ENCODE data around the gene PNPLA7. TPM values are rescaled to one million over a fixed set of nuclear protein-coding genes. Genes with fewer than 3 reads are reported as not detected.

PNPLA7 gene
- total RNA-seq, 1 donor from 2014 or later, result 4.4 TPM

DNA sequence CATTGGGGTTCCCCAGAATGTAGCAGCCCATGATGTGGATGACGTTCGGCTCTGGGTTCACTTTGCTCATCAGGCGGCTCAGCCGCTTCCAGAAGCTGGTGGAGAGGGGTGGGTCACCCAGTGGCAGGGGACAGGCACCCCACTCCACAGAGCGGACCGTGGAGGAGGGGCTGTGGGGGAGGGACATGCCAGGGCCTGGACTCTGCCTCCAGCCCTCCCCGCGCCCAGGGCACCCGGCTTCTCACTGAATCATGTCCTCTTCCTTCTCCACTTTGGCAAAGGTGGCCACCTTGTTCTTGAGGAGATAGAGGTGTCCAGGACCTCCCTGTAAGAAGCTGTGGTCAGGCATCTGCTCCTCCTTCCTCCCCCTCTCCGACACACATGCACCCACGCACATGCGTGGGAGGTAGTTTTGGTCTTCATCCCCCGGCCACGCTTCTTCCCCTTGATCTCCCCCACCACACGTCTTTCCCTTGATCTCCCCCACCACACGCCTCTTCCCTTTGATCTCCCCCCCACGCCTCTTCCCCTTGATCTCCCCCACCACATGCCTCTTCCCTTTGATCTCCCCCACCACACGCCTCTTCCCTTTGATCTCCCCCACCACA is 100.2 kb downstream of the PNPLA7 start:
- DNase-seq, result no peak

DNA sequence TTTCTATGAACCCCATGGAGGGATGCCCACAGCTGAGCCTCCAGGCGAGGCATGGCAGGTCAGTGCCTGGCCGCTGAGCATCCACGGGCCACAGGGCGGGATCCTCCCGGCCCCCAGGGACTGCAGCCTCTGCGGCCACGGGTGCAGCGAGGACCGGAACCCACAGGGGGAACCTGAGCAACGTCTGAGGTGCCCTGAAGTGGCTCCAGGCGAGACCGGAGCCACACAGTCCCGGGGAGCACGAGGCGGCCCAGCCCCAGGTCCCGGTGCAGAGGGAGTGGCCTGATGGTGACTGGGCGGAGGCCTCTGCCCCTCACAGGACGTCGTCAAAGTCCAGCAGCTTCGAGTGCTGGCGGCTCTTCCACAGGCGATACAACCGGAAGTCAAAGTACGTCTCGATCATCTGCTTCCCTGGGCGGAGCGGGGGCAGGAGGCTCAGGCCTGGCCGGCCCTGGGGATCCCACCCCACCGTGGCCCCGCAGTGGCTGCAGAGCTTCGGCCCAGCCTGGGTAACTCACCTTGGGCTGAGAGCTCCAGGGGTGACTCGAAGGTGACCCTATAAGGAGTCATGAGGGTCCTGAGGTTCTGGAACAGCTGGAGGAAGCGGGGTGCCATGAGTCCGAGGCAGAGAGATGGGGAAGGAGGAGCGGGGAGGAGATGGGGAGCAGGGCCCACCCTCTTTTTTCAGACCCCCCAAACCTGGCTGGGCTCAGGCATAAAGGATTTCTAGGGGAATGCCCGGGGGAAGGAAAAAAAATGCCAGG is 100.9 kb downstream of the PNPLA7 start:
- DNase-seq, result no peak

DNA sequence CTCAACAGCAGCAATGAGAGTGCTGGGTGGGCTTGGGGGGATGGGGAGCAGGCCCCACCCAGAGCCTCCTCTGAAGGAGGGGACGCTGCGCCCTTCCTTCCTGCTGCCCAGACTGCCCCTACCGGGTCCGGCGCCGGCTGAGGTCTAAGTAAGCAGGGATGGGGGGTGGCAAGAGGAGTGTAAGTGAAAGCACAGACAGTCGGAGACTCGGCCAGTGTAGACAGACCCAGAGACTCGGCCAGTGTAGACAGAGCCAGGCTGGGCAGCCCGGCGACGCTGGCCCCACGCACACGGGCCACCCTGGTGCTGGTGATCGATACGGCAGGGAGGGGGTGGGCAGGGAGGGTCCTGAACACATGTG is 101.6 kb downstream of the PNPLA7 start:
- no peak for DNase-seq

DNA sequence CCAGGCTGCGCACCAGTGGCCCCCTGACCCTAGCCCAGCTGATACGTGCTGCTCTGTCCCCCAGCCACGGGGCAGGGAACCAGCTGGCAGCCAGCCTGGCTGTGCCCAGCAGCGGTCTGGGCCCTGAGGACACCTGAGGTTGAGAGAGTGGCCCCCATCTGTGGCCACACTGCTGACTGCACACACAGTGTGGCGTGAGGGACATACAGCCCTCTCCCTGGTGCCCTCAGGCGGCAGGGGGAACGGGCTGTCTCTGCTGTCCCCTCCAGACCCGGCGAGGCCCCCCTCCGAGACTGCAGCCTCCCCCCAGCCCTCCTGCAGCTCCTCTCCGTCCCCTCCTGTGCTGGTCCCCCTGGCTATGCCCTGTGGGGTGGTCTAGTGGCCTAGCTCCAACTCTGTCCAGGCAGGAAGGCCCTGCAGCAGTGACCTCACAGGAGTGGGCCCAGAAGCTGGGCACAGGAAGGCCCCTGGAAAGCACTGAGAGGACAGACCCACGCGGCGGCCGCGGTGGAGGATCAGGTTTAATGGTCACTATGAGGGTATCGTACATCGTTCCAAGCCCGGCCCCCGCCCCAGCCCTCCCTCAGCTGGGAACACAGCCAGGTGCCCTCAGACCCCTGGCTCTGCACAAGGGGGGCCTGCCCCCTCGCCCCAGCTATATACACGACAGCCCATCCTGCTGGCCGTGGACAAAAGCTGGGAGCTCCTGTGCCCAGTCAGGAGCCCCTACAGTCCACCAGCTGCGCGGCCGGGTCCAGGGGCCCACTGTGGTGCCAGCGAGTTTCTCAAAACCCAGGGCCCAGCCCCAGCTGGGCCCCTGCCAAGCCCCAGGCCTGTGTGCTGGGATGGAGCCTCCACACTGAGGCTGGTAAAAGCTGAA is 102.2 kb downstream of the PNPLA7 start:
- no peak for DNase-seq

DNA sequence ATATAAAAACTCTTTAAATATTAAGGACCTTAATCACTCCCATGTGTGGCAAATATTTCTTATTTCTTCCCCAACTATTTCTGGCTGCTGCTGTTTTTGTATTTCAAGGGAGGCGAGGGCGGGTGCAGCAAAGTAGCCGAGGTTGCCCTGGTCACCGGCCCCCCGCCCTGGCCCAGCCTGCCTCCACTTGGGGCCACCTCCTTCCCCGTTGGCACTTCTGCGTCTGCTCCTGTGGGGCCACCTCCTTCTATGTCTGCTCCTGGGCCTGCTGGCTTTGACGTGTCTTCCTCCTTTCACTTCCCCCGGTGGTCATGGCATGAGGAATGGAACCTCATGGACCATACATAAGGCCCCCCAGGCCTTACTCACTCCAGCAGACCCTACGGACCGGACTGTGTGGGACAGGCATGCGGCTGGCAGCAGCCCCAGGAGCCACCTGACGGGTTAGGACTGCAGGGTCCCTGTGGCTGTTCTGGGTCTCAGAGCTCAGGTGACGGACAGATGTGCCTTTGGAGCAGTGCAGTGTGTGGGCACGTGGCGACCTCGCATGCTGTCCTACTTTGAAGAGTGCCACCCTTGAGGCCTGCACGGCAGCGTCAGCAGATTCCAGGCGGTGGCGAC is 103.2 kb downstream of the PNPLA7 start:
- peak; percentile 44 for DNase-seq

DNA sequence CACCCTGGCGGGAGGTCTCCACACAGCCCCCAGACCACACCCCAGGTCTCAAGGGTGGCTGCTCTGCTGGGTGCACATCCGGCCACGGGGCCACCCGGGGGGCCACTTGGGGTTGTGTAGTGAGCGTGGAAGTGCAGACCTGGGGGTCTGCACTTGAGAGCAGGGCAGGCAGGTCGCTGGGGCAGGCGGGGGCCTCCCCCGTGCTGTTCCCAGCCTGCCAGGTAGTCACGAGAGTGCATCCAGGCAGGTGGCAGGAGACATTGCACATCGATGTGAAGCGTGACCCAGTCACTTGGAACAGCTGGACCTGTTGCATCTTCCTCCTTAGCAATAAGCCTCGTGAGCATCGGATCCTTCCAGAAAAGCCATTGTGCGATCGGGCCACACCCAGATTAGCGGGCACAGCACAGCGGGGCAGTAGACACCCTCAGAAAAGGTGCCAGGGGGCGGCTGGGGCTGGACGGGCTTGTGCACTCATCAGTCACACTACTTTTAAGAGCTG is 104.2 kb downstream of the PNPLA7 start:
- DNase-seq, result no peak

DNA sequence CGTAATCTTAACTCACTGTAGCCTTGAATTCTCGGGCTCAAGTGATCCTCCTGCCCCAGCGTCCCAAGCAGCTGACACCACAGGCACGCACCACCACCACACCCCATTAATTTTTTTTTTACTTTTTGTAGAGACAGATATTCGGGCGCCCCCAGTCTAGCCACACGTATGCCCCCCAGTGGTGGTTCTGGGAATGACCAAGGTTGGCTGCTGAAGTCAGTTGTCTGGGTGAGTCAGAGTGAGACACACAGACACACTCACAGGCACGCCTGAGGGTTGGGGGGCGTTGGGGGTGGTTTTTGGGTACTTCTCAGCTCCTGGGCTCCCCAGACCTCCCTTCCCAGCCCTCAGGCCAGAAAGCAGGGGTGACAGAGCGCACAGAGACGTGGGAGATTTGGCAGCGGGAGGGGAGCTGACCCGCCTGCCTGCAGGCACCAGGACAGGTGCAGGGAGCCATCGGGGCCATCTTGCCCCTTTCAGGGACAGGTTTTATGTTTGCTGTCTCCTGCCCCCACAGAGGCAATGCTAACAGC is 104.9 kb downstream of the PNPLA7 start:
- DNase-seq, result peak; percentile 35

DNA sequence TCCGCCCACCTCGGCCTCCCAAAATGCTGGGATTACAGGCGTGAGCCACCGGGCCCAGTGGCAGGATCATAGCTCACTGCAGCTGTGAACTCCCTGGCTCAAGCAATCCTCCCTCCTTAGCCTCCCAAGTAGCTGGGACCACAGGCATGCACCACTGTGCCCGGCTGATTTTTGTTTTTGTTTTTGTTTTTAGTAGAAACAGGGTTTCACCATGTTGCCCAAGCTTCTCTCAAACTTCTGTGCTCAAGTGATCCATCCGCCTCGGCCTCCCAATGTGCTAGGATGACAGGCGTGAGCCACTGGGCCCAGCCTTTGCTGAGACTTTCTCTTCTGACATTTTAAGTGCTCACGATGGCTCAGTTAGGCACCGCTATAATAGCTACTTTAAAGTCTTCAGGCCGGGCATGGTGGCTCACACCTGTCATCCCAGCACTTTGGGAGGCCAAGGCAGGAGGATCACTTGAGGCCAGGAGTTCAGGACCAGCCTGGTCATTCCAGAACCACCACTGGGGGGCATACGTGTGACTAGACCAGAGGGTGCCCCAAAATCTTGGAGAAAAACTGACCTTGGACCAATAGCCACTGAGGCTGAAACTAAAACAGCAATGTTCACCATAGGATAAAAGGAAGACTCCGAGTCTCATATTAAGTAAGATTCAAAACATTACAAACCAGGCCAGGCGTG is 106.0 kb downstream of the PNPLA7 start:
- no peak for DNase-seq

DNA sequence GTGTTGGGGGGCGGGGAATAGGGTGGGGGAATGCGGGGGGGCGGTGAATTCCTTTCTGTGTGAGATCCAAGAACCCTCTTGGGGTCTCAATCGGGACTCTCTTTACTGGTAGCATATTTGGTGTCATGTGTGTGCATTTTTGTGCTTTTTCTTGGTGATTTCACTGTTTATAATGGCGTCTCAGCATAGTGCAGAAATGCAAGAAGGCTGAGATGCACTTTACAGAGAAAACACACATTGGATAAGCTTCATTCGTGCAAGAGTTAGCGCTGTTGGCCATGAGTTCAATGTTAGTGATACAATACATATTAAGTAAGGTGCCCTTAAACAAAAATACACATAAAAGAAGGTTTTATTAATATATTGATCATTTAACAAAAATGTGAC is 108.3 kb downstream of the PNPLA7 start:
- DNase-seq, result no peak

DNA sequence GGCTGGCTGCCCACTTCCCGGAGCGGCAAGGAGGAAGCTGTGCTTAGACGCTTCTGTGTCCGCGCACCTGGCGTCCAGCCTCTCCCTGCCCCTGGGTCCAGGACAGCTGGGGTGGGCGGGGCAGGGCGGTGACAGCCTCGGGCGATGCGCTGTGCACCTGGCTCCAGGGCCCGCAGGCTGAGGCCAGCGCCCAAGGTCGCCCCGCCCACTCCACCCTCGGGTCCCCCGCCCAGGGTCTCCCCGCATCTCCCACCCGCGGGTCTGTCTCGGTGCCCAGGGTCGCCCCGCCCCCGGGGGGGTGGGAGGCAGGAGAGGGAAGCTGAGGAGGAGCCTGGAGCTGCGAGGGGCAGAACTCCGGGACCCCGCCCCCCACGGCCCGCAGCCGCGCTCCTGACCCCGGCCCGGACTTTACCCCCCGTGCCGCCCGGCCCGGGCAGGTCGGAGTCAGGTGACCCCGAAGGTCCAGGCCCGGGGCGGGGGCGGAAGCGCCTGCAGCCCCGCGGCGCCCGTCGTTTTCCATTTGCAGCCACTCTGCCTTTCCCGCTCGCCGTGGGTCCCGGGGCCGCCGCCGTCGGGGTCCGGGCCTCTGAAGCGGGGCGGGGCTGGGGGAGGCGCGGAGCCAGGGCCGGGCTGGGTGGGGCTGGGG is 108.8 kb downstream of the PNPLA7 start, which contains the start of gene ENTPD8:
Gene ENTPD8, minus strand, starts transcription at position 69 of the 646 bp plus-strand sequence. CDS start 3,072 bp downstream, outside the sequence.
- no peak for DNase-seq

DNA sequence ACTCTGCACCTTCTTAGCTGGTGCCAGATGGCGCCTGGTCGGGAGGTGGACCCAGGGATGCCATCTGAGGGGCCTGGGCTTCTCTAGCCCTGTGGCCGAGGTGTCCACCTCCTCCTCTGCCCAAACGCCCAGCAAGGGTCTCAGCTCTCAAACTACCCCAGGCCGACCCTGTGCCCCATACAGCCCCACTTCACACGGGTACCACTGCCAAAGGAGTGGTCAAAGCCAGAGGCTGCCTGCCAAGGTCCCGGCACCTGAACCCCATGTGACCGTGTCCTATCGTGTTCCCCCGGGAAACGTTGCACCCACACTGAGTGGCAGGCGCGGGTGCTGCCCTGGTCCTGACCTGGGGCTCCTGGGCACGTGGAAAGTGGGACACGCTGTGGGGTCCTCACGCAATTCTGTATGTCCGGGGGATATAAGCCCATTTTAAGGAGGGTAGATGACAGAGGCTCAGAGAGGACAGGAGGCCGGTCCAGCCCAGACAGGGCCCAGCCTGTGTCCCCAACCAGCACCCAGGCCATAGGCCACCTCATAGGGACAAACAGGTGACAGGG is 111.0 kb downstream of the PNPLA7 start:
- DNase-seq, result no peak

DNA sequence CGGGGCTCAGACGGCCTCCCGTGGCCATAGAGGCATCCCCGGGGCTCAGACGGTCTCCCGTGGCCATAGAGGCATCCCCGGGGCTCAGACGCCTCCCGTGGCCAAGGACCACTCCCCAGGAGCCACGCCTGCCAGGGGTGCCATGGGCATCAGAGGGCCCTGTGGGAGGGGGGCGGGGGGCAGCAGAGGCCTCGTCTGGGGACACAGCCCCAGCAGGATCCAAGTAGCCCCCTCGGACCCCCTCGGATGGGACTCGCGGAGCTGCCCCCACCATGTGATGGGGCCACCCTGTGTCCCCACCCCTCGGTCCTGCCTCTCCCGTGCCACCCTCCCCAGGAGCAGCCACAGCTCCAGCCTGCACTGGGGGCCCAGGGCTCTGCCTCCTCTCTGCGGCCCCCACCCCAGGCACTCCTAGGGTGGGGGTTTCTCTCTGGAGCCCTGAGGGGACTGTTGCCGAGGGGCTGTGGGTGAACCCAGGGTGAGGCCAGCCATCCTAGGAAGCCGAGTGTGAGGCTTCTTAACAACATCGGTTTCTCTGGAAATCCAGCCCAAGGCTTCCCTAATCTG is 111.5 kb downstream of the PNPLA7 start:
- no peak for DNase-seq

DNA sequence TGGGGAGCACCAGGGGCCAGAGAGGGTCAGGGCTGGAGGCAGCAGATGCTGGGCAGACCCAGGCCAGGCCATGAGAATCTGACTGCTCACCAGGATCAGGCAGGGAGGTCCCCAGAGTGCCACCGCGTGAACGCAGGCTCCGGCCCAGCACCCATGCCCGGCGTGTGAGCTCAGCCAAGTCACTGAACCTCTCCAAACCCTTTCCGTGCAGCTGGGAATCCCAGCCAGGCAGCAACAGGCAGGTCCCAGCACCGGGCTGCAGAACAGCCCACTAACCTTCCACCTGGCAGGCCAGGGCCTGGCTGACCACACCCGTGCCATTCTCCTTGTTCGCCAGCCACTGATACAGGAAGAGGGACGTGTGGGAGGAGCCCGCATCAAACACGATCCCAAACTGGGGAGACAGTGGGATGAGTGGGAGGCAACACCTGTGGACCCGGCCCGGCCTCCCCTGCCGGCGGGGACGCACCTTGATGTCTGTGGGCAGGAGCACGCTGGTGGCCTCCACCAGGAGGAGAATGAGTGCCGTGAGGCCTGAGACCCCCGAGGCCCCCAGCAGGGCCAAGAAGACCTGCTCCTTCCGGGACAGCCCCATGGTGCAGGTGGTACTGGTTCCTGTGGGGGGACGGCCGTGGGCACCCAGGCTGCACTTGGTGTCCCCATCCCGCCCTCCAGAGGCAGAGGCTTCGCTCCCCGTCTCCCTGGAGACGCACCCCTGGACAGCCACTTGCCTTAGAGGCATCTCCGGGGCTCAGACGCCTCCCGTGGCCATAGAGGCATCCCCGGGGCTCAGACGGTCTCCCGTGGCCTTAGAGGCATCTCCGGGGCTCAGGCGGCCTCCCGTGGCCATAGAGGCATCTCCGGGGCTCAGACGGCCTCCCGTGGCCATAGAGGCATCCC is 112.3 kb downstream of the PNPLA7 start:
- no peak for DNase-seq

DNA sequence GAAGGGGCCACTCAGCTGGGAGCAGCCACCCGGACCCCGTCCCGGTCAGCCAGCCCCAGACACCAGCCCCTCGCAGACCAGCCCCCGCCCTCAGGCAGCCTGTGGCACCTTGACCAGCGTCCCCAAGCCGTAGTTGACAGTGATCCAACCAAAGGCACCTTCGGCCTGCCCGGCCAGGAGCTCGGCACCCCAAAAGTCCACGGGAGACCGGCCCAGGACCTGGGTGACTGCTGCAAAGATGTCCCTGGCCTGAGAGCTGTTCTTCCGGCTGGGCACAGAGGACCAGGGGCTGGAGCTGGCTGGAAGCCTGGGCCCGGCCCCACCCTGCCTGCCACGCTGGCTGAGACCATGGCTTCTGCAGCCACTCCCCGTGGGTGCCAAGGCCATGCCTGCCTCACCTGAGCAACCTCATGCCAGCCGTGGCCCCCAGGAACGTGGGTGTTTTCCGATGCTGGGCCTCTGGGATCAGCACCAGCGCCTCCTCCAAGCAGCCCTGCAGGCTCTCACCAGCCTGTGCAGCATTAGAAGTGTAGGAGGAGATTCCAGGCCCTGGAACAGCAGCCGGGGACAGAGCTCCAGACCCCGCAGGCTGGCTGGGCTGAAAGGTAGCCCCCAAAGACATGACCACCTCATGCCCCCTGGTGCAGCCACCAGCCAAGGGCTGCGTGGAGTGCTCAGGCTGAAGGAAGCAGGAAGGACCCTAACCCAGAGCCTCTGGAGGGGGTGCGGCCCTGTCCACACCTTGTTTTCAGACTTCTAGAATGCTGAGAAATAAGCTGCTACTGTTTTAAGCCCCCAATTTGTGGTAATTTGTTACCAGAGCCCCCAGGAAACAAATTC is 113.2 kb downstream of the PNPLA7 start:
- no peak for DNase-seq

DNA sequence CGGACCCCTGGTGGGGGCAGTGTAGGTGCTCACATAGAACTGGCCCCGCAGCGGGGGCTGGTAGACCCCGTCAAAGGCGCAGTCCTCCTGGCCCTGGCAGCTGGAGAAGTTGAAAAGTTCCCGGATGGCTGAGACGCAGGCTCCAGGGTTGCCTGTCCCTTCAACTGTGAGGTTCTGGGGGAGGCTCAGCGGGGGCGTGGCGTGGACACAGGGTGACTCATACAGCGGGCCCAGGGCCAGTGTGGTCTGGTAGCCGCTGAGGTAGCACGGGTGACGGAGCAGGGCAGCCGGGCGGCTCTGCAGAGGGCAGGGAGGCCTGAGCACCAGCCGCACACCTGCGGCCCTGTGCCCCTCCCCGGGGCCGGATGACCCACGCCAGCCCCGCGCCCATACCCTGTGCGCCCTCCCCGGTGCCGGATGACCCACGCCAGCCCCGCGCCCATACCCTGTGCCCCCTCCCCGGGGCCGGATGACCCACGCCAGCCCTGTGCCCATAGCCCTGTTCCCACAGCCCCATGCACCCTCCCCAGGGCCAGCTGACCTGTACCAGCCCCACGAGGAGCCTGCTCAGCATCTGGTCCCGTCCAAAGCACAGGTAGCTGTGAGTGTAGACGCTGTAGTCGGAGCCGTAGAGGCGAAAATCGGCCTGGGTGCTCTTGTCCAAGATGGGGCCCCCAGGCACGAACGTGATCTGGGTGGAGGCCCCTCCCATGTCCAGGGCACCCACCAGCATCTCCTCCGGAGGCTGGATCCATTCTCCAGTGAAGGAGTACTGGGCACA is 114.0 kb downstream of the PNPLA7 start:
- DNase-seq, result no peak

DNA sequence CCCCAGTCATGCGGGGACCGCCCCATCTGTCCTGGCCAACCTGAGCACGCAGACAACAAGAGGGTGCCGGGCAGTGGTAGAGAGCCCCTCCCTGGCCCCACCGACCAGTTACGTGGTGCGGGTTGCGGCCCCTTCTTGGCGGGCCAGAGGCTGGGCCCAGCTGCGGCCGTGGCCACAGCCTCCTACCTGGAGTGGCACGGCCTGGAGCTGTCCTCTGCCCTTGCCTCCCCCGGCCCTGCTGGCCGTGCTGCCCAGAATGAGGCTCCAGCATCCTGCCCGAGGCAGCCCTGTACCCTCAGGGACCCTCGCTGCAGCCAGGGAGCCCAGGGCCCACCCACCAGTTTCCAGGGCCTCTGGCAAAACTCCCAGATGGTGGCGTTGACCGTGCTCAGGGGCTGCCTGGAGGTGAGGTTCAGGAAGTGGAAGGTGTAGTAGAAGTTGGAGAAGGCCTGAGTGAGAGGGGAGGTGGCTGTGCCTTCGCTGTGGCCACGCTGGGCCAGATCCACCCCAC is 114.8 kb downstream of the PNPLA7 start:
- no peak for DNase-seq

All from skin of body (tissue), 2 donors.